Stimulated activated CD4-positive, alpha-beta T cell treated with anti-CD3 and anti-CD28 coated beads, Interleukin-4, amount 100 ng/mL, for 1 hour (primary cell): Measurements from ENCODE around the gene CAPN2.

Source experiments
- DNase-seq: peaks from one replicate; pipeline ENCODE4 v3.0.0-alpha.2; 2020

Gene CAPN2

GRCh38 chr1:223702735-223703667 lies 9.3 kb upstream of the CAPN2 start:
- no peak for DNase-seq

GRCh38 chr1:223703668-223704013 lies 8.7 kb upstream of the CAPN2 start:
- DNase-seq, result no peak

- no peak for DNase-seq
These were observed 7.1 kb upstream of the CAPN2 start for GRCh38 chr1:223704921-223705878.

- DNase-seq, result no peak
These were observed 6.0 kb upstream of the CAPN2 start for GRCh38 chr1:223706077-223706973.

GRCh38 chr1:223707256-223708000 lies 4.9 kb upstream of the CAPN2 start:
- no peak for DNase-seq

- DNase-seq, result no peak
These were observed 4.4 kb upstream of the CAPN2 start for GRCh38 chr1:223708001-223708359.

GRCh38 chr1:223708651-223709268 lies 3.6 kb upstream of the CAPN2 start:
- DNase-seq, result no peak

- no peak for DNase-seq
These were observed 2.7 kb upstream of the CAPN2 start for GRCh38 chr1:223709598-223709997.

GRCh38 chr1:223710179-223711133 lies 1.9 kb upstream of the CAPN2 start:
- DNase-seq, result no peak

- DNase-seq, result no peak
These were observed 1.2 kb upstream of the CAPN2 start for GRCh38 chr1:223711173-223711572.

- no peak for DNase-seq
These were observed 569 bp upstream of the CAPN2 start for GRCh38 chr1:223711747-223712193.

GRCh38 chr1:223712850-223713474 lies 623 bp downstream of the CAPN2 start:
- peak; percentile 50 for DNase-seq

- DNase-seq, result no peak
These were observed 1.4 kb downstream of the CAPN2 start for GRCh38 chr1:223713546-223714420.

- no peak for DNase-seq
These were observed 2.0 kb downstream of the CAPN2 start for GRCh38 chr1:223714421-223714724.

GRCh38 chr1:223714849-223715603 lies 2.7 kb downstream of the CAPN2 start:
- DNase-seq, result no peak

- no peak for DNase-seq
These were observed 3.3 kb downstream of the CAPN2 start for GRCh38 chr1:223715604-223716172.

- DNase-seq, result no peak
These were observed 4.0 kb downstream of the CAPN2 start for GRCh38 chr1:223716302-223716862.
